Sigmoid colon (tissue), 4 donors: ENCODE data around the gene DIP2C.

ENCODE experiments used
- POLR2AphosphoS5 ChIP-seq, 4 donors: sonication (generic); formaldehyde crosslinking; IDR thresholded peaks; one replicate each; pipeline ENCODE4 v1.6.1; 2017; ENCODE audit warnings: antibody characterized with exemption in 4 of 4
- TF ChIP-seq, protein P1 (sequence below), 4 experiments: fragments of 450-650 bp in 3 of 4; fragments of 200-600 bp in 1 of 4; IDR thresholded peaks; one replicate each; pipeline ENCODE4 v1.5.1; 2016 to 2019; ENCODE audit warnings: antibody characterized with exemption in 4 of 4, mild to moderate bottlenecking in 3 of 4, moderate library complexity in 2 of 4

DNA sequence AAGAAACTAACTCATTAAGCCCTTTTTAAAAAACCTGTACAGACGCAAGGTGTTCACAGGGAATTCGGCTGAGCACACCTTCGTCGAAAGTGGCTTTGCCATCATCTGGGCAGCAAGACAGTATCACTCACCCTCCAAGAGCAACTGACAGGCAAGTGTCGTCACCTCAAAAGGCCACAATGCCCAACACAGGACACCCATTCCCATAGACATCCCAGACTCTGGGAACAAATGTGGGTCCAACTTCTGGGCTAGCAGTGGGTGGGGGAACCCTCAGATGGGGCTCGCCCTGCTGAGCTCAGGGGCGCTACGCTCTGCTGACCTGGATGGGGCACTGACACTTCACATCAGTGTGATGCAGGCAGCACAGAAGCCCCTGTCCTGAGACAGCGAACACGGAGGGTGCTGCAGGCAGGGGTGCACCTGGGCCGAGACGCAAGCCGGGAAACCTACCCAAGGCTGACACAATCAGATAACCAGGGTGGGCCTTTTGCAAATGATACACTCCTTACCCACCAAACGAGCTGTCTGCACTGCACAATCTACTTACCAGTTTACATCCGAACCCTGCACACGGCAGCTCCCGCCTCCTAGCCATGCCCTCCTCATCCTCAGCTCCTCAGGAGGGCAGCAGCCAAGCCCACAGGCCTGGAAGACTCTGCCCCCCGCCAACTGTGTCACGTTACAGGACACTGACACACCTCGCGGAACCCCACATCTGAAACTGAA is 1.7 kb downstream of the DIP2C start:
- TF ChIP-seq POLR2AphosphoS5 (IDR thresholded peaks at IDR 0.05): no peak
- TF ChIP-seq, protein P1, sequence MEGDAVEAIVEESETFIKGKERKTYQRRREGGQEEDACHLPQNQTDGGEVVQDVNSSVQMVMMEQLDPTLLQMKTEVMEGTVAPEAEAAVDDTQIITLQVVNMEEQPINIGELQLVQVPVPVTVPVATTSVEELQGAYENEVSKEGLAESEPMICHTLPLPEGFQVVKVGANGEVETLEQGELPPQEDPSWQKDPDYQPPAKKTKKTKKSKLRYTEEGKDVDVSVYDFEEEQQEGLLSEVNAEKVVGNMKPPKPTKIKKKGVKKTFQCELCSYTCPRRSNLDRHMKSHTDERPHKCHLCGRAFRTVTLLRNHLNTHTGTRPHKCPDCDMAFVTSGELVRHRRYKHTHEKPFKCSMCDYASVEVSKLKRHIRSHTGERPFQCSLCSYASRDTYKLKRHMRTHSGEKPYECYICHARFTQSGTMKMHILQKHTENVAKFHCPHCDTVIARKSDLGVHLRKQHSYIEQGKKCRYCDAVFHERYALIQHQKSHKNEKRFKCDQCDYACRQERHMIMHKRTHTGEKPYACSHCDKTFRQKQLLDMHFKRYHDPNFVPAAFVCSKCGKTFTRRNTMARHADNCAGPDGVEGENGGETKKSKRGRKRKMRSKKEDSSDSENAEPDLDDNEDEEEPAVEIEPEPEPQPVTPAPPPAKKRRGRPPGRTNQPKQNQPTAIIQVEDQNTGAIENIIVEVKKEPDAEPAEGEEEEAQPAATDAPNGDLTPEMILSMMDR (IDR thresholded peaks at IDR 0.05): no peak
